Ishikawa (cell line): ENCODE results near the gene C11orf24.

ENCODE experiments used
- CEBPB ChIP-seq: IDR thresholded peaks from 2 replicates; pipeline ENCODE4 v1.6.1; 2012
- EGR1 ChIP-seq: IDR thresholded peaks from 2 replicates; pipeline ENCODE4 v1.6.1; 2012
- MAX ChIP-seq: IDR thresholded peaks from 2 replicates; pipeline ENCODE4 v1.6.1; 2012
- RAD21 ChIP-seq: IDR thresholded peaks from 2 replicates; pipeline ENCODE4 v1.6.1; 2012; ENCODE audit warnings: low read depth
- REST ChIP-seq: IDR thresholded peaks from 2 replicates; pipeline ENCODE4 v1.6.1; 2012; ENCODE audit warnings: low read depth, mild to moderate bottlenecking
- TAF1 ChIP-seq: IDR thresholded peaks from 2 replicates; pipeline ENCODE4 v1.6.1; 2012; ENCODE audit warnings: low read depth, mild to moderate bottlenecking
- YY1 ChIP-seq: IDR thresholded peaks from 2 replicates; pipeline ENCODE4 v1.6.1; 2012; ENCODE audit warnings: low read depth
- TF ChIP-seq, protein P1 (sequence below): IDR thresholded peaks from 2 replicates; pipeline ENCODE4 v1.6.1; 2012

DNA sequence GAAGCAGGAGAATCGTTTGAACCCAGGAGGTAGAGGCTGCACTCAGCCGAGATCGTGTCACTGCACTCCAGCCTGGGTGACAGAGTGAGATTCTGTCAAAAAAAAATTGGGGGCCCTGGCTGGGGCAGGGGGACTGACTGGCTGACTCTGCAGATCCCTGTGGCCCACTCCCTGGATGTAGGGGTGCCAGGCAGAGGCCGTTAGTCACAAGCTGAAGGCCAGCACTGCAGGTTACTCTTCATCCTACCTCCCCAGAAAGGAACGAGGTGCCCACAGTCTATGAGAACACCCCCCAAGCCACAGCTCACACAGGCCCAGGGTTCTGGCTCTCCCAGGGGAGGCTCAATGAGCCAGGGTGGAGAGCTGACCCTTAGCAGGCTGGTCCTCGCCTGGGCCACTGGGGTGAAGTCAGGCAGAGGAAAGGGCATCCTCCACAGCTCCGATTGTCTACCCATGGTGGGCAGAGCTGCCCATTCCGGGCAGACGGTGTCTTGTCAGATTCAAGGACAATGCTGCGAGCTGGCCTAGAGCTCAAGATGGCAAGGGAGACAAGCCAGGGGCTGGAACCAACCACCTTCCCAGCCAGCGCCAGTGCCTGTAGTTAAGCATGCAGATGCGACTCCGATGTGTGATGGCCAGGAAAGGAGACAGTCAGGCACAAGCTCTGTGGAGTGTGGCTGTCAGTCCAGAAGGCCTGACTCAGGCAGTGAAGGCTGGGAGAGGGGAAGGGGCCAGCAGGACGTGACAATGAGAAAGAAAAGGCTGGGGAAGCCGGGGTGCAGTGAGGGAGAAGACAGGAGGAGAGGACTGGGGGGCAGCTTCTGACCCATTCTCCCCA is 12.4 kb downstream of the C11orf24 start:
- TF ChIP-seq TAF1 (no peak), REST (no peak), RAD21 (no peak), MAX (no peak), CEBPB (no peak), EGR1 (no peak), YY1 (no peak)
- TF ChIP-seq, protein P1, sequence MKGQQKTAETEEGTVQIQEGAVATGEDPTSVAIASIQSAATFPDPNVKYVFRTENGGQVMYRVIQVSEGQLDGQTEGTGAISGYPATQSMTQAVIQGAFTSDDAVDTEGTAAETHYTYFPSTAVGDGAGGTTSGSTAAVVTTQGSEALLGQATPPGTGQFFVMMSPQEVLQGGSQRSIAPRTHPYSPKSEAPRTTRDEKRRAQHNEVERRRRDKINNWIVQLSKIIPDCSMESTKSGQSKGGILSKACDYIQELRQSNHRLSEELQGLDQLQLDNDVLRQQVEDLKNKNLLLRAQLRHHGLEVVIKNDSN = no peak
